Activated CD8-positive, alpha-beta T cell treated with anti-CD3 and anti-CD28 coated beads, Interleukin-2, amount 10 ng/mL, durations not matched to agents 7 days and 5 days (primary cell): ENCODE data around the gene SCAF4. TPM values are rescaled to one million over a fixed set of nuclear protein-coding genes. Genes with fewer than 3 reads are reported as not detected.
"Not testable (repeated sequence)": the region's sequence is repeated elsewhere in the genome, so short reads cannot be mapped to it uniquely, and the experiment has no call there.

ENCODE experiments used
- ATAC-seq: fragments of 150-1000 bp; cut with Tn5 transposase; one replicate; pipeline ENCODE4 v1.10.0; 2021; ENCODE audit warnings: moderate library complexity
- CTCF ChIA-PET: fragments of 350-600 bp; sonication (Branson Sonifier 250); formaldehyde crosslinking; loops from one replicate; lab custom pipeline; 2021; ENCODE audit warnings: antibody characterized with exemption; lab: Charles Lee
- POLR2A ChIA-PET: fragments of 350-600 bp; sonication (Branson Sonifier 250); formaldehyde crosslinking; loops from one replicate; lab custom pipeline; 2021; ENCODE audit warnings: antibody characterized with exemption; lab: Charles Lee
- DNase-seq: peaks from one replicate; pipeline ENCODE4 v3.0.0-alpha.2; 2020
- H3K27ac Mint-ChIP-seq: one replicate; pipeline ENCODE4 v1.8.0; 2021; ENCODE audit warnings: mild to moderate bottlenecking, mixed read lengths
- H3K27me3 Mint-ChIP-seq: one replicate; pipeline ENCODE4 v1.8.0; 2021; ENCODE audit warnings: low read depth, mixed read lengths
- H3K36me3 Mint-ChIP-seq: one replicate; pipeline ENCODE4 v1.8.0; 2021; ENCODE audit warnings: low read depth, mixed read lengths
- H3K4me1 Mint-ChIP-seq: one replicate; pipeline ENCODE4 v1.8.0; 2021; ENCODE audit warnings: low read depth, mixed read lengths
- H3K4me3 Mint-ChIP-seq: one replicate; pipeline ENCODE4 v1.8.0; 2021; ENCODE audit warnings: mild to moderate bottlenecking, mixed read lengths
- H3K9me3 Mint-ChIP-seq: one replicate; pipeline ENCODE4 v1.8.0; 2022; ENCODE audit warnings: mixed read lengths; ENCODE audit not compliant: insufficient read depth
- total RNA-seq, 2 experiments: library from RNA; stranded (reverse); gene quantifications; one replicate each; pipeline ENCODE4 v1.2.3, GENCODE V29; 2021

The SCAF4 gene, protein sequence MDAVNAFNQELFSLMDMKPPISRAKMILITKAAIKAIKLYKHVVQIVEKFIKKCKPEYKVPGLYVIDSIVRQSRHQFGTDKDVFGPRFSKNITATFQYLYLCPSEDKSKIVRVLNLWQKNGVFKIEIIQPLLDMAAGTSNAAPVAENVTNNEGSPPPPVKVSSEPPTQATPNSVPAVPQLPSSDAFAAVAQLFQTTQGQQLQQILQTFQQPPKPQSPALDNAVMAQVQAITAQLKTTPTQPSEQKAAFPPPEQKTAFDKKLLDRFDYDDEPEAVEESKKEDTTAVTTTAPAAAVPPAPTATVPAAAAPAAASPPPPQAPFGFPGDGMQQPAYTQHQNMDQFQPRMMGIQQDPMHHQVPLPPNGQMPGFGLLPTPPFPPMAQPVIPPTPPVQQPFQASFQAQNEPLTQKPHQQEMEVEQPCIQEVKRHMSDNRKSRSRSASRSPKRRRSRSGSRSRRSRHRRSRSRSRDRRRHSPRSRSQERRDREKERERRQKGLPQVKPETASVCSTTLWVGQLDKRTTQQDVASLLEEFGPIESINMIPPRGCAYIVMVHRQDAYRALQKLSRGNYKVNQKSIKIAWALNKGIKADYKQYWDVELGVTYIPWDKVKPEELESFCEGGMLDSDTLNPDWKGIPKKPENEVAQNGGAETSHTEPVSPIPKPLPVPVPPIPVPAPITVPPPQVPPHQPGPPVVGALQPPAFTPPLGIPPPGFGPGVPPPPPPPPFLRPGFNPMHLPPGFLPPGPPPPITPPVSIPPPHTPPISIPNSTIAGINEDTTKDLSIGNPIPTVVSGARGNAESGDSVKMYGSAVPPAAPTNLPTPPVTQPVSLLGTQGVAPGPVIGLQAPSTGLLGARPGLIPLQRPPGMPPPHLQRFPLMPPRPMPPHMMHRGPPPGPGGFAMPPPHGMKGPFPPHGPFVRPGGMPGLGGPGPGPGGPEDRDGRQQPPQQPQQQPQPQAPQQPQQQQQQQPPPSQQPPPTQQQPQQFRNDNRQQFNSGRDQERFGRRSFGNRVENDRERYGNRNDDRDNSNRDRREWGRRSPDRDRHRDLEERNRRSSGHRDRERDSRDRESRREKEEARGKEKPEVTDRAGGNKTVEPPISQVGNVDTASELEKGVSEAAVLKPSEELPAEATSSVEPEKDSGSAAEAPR
- total RNA-seq, result 10 to 100 TPM; 53.2 TPM

DNA sequence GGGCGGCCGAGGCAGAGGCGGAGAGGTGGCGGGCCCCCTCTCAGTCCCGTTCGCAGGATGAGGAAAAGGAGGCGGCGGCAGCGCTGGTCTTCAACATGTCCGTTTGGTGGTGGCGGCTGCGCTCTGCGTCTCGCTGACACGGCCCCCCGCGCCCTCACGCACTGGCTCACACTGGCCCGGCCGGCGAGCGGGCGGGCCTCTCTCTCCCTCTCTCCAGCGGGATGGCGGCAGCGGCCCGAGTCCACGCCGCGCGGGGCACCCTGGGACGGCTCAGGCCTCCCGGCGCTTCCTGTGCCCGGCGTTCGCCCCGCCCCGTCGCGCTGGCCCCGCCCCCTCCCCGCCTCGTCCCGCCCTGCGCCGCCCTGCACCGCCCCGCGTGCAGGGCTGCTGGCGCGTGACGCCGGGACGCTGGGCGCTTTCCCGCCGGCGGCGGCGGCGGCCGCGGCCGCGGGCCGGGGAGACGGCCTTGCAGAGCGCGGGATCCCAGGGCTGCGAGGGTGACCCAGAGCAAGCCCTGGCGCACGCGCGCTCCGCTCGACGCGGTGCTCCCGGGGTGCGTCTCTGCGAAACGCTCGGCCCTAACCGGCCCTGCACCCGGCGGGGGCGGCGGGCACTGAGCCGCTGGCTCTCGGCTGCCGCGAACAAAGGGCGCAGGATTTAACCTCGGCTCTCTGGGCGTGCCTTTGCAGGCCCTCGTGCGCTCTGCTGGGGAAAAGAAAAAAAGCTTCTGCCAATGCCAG, at the start of gene SCAF4:
SCAF4 (minus strand) TSS at position 262 of the 740 bp plus-strand sequence. CDS start 426 bp downstream, outside the sequence.
- H3K4me3 Mint-ChIP-seq, result no peak within 1 kb of the TSS
- H3K4me1 Mint-ChIP-seq, result peaks cover 2% of the 10 kb centered on the region
- ChIA-PET CTCF (no interaction called here), POLR2A (interaction anchor here (0.6 to 1.0 kb wide), 5 partner anchors 14 to 173 kb away, joined by 3 to 4 read pairs (median 3); no protein-coding TSS in a partner anchor)
- peak; percentile 91 for ATAC-seq
- peak; percentile 83 for DNase-seq
- no peaks in the 10 kb centered on the region for H3K27me3 Mint-ChIP-seq
- H3K27ac Mint-ChIP-seq, result peak within 1 kb of the TSS; percentile 83
- peaks cover 4% of the 10 kb centered on the region for H3K36me3 Mint-ChIP-seq
- H3K9me3 Mint-ChIP-seq, result no peaks in the 10 kb centered on the region

DNA sequence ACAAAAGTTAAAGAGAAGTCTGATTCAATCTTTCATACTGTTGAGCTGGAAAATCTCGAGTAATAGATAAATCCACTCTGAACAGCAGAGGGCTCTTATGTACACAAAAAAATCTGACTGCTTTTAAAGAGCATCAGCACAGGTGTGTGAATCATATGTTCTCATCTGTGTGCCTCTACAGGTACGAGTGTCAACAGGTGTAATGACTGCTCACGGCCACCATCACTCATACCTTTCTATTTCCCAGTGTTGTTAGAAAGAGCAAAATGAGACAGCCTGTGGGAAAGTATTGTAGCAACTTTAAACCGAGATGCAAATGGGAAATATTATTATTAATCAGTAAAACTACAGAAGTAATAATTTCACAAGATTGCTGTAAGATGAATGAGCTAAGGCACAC, 49.0 kb upstream of the SCAF4 start:
- H3K9me3 Mint-ChIP-seq, result no peaks in the 10 kb centered on the region
- CTCF ChIA-PET, result no interaction called here
- ATAC-seq, result no peak
- POLR2A ChIA-PET, result interaction anchor here (0.6 kb wide), 1 partner anchor 13 kb away, joined by 3 read pairs; no protein-coding TSS in a partner anchor
- H3K4me3 Mint-ChIP-seq, result no peak overlapping the region
- no peak for DNase-seq
- no peaks in the 10 kb centered on the region for H3K4me1 Mint-ChIP-seq
- H3K36me3 Mint-ChIP-seq, result no peaks in the 10 kb centered on the region
- H3K27me3 Mint-ChIP-seq, result peaks cover 5% of the 10 kb centered on the region
- H3K27ac Mint-ChIP-seq, result no peak overlapping the region

DNA sequence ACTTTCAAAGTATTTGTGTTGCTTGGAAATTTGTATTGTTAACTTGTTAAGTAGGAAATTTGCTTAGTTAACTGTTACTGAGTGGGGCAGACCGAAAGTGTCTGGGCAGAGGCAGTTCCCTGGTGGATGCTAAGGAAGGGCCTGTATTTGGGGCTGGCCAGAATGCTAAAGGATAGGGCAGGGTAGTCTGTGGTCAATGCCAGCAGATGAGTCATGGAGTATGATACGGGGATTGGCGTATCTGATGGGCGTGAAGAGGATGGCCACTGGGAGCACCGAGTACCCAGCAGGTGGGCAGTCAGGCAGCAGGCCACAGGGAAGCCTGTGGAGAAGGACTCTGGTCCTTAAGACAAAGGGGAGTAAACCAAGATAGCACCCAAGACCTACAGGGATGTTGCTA, 46.6 kb upstream of the SCAF4 start:
- Mint-ChIP-seq H3K36me3 (no peaks in the 10 kb centered on the region), H3K27me3 (peaks cover 5% of the 10 kb centered on the region), H3K4me1 (no peaks in the 10 kb centered on the region), H3K9me3 (no peaks in the 10 kb centered on the region), H3K27ac (no peak overlapping the region), H3K4me3 (no peak overlapping the region)
- no peak for DNase-seq
- ChIA-PET CTCF (no interaction called here), POLR2A (no interaction called here)
- no peak for ATAC-seq

DNA sequence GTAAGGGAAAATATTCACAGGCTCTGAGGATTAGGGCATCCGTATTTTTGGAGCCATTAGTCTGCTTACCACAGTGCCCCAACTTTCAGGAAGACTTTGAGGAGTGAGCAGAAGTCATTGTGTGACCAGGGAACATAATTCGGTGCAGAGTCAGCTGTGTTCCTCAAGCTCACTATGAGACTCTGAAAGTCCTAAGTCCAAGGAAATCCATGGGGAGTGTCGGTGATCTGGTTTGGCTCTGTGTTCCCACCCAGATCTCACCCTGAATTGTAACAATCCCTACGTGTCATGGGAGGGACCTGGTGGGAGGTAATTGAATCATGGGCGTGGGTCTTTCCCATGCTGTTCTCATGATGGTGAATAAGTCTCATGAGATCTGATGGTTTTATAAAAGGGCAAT, 45.9 kb upstream of the SCAF4 start:
- no peaks in the 10 kb centered on the region for H3K4me1 Mint-ChIP-seq
- no peak for ATAC-seq
- no peak overlapping the region for H3K4me3 Mint-ChIP-seq
- H3K9me3 Mint-ChIP-seq, result no peaks in the 10 kb centered on the region
- CTCF ChIA-PET, result no interaction called here
- H3K27ac Mint-ChIP-seq, result no peak overlapping the region
- H3K27me3 Mint-ChIP-seq, result peaks cover 3% of the 10 kb centered on the region
- POLR2A ChIA-PET, result no interaction called here
- H3K36me3 Mint-ChIP-seq, result no peaks in the 10 kb centered on the region
- DNase-seq, result no peak

DNA sequence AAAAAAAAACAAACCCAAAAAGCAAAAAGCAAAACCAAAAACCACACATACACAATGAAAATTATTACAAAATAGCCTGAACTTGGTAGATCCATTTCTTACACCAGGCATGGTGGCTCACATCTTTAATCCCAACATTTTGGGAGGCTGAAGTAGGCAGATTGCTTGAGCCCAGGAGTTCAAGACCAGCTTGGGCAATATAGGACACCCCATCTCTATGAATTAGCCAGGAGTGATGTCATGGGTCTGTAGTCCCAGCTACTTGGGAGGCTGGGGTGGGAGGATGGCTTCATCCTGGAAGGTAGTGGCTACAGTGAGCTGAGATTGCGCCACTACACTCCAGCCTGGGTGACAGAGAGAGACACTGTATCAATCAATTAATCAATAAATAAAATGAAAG, 42.1 kb upstream of the SCAF4 start:
- Mint-ChIP-seq H3K36me3 (no peaks in the 10 kb centered on the region), H3K9me3 (no peaks in the 10 kb centered on the region), H3K27me3 (no peaks in the 10 kb centered on the region), H3K4me1 (no peaks in the 10 kb centered on the region), H3K4me3 (no peak overlapping the region), H3K27ac (no peak overlapping the region)
- ATAC-seq (no peak), DNase-seq (no peak)
- ChIA-PET CTCF (interaction anchor here (1.2 kb wide), 1 partner anchor 12 kb away, joined by 7 read pairs; no protein-coding TSS in a partner anchor), POLR2A (no interaction called here)

DNA sequence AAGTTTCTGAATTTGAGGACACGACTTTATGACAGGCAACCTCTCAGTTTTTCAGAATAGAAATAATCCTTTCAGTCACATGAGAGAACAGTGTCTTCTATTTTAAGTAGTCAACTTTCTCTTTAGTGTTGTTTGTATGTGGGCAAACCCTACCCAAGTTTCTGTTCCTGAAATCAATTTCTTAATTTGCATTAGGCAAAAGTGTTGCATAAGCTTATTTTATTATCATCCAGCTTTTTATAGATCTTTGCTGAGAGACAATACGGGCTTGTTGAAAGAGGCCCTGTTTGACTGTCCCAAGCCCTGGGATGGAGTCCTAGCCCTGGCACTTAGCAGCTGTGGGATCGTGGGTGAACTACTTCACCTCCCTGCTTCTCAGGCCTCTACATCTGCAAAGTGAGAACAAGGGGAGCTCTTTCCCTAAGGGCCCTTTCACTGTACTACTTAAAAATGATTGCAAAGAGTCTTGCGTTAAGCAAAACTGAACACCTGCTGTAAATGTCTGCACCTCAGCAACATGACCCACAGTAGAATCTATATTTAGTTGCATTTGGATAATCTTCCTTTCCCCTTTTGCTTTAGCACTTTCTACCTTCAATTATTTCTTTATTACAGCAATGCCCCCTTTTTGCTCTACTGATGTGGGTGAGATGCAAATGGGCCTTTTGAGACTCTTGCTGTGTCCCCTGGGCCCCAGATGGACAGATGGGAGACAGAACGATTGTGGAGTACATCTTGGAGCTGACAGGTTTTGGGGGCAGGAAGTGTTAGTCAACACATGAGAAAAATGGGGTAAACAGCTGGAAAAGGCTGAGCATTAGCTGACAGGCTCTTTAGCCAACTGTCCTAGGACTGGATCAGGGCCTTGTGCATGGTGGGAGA, 41.0 kb upstream of the SCAF4 start:
- no peaks in the 10 kb centered on the region for H3K9me3 Mint-ChIP-seq
- no peak overlapping the region for H3K4me3 Mint-ChIP-seq
- ATAC-seq, result no peak
- no peaks in the 10 kb centered on the region for H3K4me1 Mint-ChIP-seq
- no peaks in the 10 kb centered on the region for H3K36me3 Mint-ChIP-seq
- no peaks in the 10 kb centered on the region for H3K27me3 Mint-ChIP-seq
- CTCF ChIA-PET, result interaction anchor here (1.2 kb wide), 1 partner anchor 13 kb away, joined by 7 read pairs; no protein-coding TSS in a partner anchor
- no peak overlapping the region for H3K27ac Mint-ChIP-seq
- POLR2A ChIA-PET, result interaction anchor here (0.6 kb wide), 1 partner anchor 1836 kb away, joined by 4 read pairs; no protein-coding TSS in a partner anchor
- no peak for DNase-seq

DNA sequence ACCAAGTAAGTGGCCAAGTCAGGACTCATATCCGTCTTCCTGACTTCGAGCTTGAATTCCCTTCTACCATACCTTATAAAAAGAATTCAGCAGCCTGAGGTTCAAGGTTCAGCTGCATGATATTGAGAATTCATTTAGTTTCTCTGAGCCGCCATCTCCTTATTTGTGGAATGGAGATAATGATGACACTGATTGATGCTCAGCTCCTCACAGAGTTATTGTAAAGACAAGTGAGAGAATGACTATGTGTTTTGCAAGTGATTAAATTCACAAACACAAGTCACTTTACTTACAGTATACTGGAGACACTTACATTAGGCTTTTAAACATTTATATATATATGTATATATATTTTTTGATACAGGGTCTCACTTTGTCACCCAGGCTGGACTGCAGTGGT, 39.8 kb upstream of the SCAF4 start:
- no peaks in the 10 kb centered on the region for H3K9me3 Mint-ChIP-seq
- ChIA-PET CTCF (no interaction called here), POLR2A (no interaction called here)
- DNase-seq (no peak), ATAC-seq (no peak)
- H3K27me3 Mint-ChIP-seq, result no peaks in the 10 kb centered on the region
- no peak overlapping the region for H3K27ac Mint-ChIP-seq
- H3K36me3 Mint-ChIP-seq, result no peaks in the 10 kb centered on the region
- no peak overlapping the region for H3K4me3 Mint-ChIP-seq
- H3K4me1 Mint-ChIP-seq, result no peaks in the 10 kb centered on the region

DNA sequence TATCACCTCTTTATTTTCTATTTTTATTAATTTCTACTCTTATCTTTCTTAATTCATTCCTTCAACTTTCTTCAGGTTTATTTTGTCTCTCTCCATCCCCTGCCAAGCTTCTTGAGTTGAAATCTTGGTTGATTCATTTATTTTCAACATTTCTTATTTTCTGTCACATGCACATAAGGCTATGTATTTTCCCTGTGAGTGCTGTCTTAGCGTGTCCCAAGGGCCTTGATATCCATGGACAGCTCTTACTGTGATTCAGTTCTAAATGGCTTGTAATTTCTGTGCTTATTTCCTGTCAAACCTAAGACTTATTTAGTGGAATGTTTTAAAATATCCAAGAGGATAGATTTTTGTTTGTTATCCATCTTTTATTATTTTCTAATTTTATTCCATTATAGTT, 36.8 kb upstream of the SCAF4 start:
- ChIA-PET POLR2A (no interaction called here), CTCF (no interaction called here)
- no peaks in the 10 kb centered on the region for H3K9me3 Mint-ChIP-seq
- no peaks in the 10 kb centered on the region for H3K36me3 Mint-ChIP-seq
- no peaks in the 10 kb centered on the region for H3K4me1 Mint-ChIP-seq
- H3K27me3 Mint-ChIP-seq, result peaks cover under 1% of the 10 kb centered on the region
- ATAC-seq (no peak), DNase-seq (no peak)
- no peak overlapping the region for H3K27ac Mint-ChIP-seq
- H3K4me3 Mint-ChIP-seq, result no peak overlapping the region

DNA sequence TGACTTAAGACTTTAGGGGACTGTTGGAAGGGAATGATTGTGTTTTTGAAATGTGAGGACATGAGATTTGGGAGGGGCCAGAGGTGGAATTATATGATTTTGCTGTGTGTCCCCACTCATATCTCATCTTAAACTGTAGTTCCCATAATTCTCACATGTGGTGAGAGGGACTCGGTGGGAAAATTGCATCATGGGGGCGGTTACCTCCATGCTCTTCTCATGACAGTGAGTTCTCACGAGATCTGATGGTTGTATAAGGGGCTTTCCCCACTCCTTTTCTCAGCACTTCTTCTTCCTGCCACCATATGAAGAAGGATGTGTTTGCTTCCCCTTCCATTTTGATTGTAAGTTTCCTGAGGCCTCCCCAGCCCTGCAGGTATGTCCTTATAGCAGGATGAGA, 35.0 kb upstream of the SCAF4 start:
- POLR2A ChIA-PET, result no interaction called here
- no peak for ATAC-seq
- no peak overlapping the region for H3K4me3 Mint-ChIP-seq

DNA sequence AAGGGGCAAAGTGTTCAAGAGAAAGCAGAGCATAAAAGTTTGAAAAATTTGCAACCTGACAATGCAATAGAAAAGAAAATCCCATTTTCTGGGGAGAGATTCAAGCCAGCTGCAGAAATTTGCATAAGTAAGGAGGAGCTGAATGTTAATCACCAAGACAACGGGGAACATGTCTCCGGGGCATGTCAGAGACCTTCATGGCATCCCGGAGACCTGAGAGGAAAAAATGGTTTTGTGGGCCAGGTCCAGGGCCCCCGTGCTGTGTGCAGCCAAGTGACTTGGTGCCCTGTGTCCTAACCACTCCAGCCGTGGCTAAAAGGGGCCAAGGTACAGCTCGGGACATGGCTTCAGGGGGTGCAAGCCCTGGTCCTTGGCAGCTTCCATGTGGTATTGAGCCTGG, 33.9 kb upstream of the SCAF4 start:
- H3K4me3 Mint-ChIP-seq, H3K36me3 Mint-ChIP-seq, H3K27me3 Mint-ChIP-seq, H3K9me3 Mint-ChIP-seq, H3K27ac Mint-ChIP-seq, DNase-seq, ATAC-seq, POLR2A ChIA-PET, H3K4me1 Mint-ChIP-seq, CTCF ChIA-PET: not testable (repeated sequence)

More for the DNA sequence above, 35.0 kb upstream of the SCAF4 start:
- Mint-ChIP-seq H3K27ac (no peak overlapping the region), H3K4me1 (no peaks in the 10 kb centered on the region), H3K36me3 (no peaks in the 10 kb centered on the region), H3K27me3 (peaks cover 4% of the 10 kb centered on the region), H3K9me3 (no peaks in the 10 kb centered on the region)
- no peak for DNase-seq
- CTCF ChIA-PET, result no interaction called here
